Stomach smooth muscle (tissue), 2 donors: ENCODE measurements around the gene LZTR1.
"Not testable (repeated sequence)": the region's sequence is repeated elsewhere in the genome, so short reads cannot be mapped to it uniquely, and the experiment has no call there.

Source experiments
- H3K27ac ChIP-seq: one replicate; pipeline ENCODE4 v1.7.0; 2013; ENCODE audit warnings: mild to moderate bottlenecking, low read length, inconsistent platforms
- H3K27me3 ChIP-seq, 2 donors: one replicate each; pipeline ENCODE4 v1.7.0; 2013; ENCODE audit warnings: low read length in 2 of 2; ENCODE audit not compliant: insufficient read depth in 2 of 2, control insufficient read depth in 1 of 2
- H3K36me3 ChIP-seq, 2 donors: one replicate each; pipeline ENCODE4 v1.7.0; 2013; ENCODE audit warnings: low read length in 2 of 2; ENCODE audit not compliant: control insufficient read depth in 2 of 2, insufficient read depth in 2 of 2
- H3K4me1 ChIP-seq: one replicate; pipeline ENCODE4 v1.7.0; 2013; ENCODE audit warnings: low read length; ENCODE audit not compliant: control insufficient read depth, insufficient read depth
- H3K4me3 ChIP-seq, 2 donors: one replicate each; pipeline ENCODE4 v1.7.0; 2013; ENCODE audit warnings: low read length in 2 of 2
- H3K9ac ChIP-seq, 2 donors: one replicate each; pipeline ENCODE4 v1.7.0; 2013; ENCODE audit warnings: low read length in 2 of 2, mild to moderate bottlenecking in 1 of 2
- H3K9me3 ChIP-seq, 2 donors: one replicate each; pipeline ENCODE4 v1.7.0; 2013; ENCODE audit warnings: low read length in 2 of 2; ENCODE audit not compliant: control insufficient read depth in 2 of 2
- donor health status: healthy.
- donor health status: Pancreatic carcinoma.

The LZTR1 gene

GRCh38 chr22:20968281-20968977 lies 13.7 kb upstream of the LZTR1 start:
- Histone ChIP-seq H3K4me1 (peaks cover 12% of the 10 kb centered on the region), H3K27me3 (peaks cover 0 to 10% of the 10 kb centered on the region in 2 donors), H3K4me3 (no peak overlapping the region), H3K9me3 (no peaks in the 10 kb centered on the region), H3K27ac (no peak overlapping the region), H3K36me3 (no peaks in the 10 kb centered on the region), H3K9ac (no peak overlapping the region)

DNA sequence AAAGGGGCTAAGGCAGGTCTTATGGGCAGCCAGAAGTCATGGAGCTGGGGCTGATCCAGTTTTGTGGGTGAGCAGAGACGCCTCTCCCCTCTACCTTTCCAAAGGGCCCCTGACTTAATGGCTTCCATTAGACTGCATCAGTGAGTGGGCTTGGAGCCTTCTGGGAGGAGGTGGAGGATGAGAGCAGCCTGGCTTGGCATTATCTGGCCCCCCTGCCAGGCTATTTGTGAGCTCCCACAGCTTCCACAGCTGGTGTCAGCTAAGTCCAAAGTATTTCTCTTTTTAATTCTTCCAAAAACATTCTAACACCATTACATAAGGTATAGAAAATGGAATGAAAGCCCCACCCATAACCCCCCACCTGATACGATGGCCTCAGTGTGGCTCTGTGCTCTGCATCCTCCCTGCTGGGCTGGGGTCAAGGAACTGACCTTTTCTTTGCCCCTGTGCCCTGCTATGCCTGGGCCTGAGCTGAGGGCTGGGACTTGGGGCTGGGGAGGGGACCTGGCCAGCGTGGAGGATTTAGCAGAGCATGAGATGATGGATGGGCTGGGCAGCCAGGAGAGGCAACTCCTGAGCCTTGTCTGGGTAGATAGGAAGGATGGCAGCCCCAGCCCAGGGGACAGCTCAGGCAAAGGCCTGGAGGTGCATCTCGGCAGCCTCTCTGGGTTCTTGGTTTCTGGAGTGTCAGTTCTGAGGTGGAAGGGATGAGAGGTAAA lies 11.0 kb upstream of the LZTR1 start:
- Histone ChIP-seq H3K9ac (no peak overlapping the region), H3K27me3 (no peaks in the 10 kb centered on the region), H3K9me3 (no peaks in the 10 kb centered on the region), H3K4me1 (peaks cover 3% of the 10 kb centered on the region), H3K36me3 (no peaks in the 10 kb centered on the region), H3K4me3 (no peak overlapping the region), H3K27ac (no peak overlapping the region)

DNA sequence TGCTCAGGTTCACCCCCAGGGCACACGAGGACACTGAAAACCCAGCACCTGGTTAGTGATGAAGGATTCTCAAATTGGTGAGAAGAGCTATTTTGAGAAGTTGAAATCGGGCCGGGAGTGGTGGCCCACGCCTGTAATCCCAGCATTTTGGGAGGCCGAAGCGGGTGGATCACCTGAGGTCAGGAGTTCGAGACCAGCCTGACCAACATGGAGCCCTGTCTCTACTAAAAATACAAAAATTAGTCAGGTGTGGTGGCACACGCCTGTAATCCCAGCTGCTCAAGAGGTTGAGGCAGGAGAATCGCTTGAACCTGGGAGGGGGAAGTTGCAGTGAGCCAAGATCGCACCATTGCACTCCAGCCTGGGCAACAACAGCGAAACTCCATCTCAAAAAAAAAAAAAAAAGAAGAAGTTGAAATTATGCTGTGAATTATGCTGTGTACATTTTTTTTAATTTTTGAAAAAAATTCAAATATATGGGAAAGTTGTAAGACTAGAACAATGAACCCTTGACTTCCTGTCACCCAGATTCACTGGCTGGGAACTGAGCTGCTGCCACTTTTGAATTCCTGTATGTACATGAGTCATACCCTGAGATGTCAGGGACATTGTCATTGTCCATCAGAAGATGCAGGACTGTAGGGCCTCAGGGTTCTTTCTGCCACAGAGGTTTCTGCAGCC lies 9.9 kb upstream of the LZTR1 start:
- not testable (repeated sequence) for H3K27me3 ChIP-seq, H3K36me3 ChIP-seq, H3K4me3 ChIP-seq, H3K9me3 ChIP-seq, H3K9ac ChIP-seq, H3K4me1 ChIP-seq, H3K27ac ChIP-seq

GRCh38 chr22:20972933-20973577 lies 9.0 kb upstream of the LZTR1 start:
- H3K27me3 ChIP-seq, result no peaks in the 10 kb centered on the region
- no peaks in the 10 kb centered on the region for H3K9me3 ChIP-seq
- H3K27ac ChIP-seq, result no peak overlapping the region
- peaks cover 3% of the 10 kb centered on the region for H3K4me1 ChIP-seq
- H3K4me3 ChIP-seq, result no peak overlapping the region
- H3K36me3 ChIP-seq, result no peaks in the 10 kb centered on the region
- no peak overlapping the region for H3K9ac ChIP-seq

- Histone ChIP-seq H3K9me3 (peaks cover 0 to 6% of the 10 kb centered on the region in 2 donors), H3K36me3 (no peaks in the 10 kb centered on the region), H3K4me3 (no peak overlapping the region), H3K9ac (no peak overlapping the region), H3K27me3 (no peaks in the 10 kb centered on the region), H3K27ac (no peak overlapping the region), H3K4me1 (peaks cover 2% of the 10 kb centered on the region)
Measured at GRCh38 chr22:20973634-20974286, 8.3 kb upstream of the LZTR1 start.

GRCh38 chr22:20974336-20974955 lies 7.7 kb upstream of the LZTR1 start:
- no peak overlapping the region for H3K9ac ChIP-seq
- H3K27ac ChIP-seq, result no peak overlapping the region
- no peak overlapping the region for H3K4me3 ChIP-seq
- H3K4me1 ChIP-seq, result peaks cover 1% of the 10 kb centered on the region
- H3K9me3 ChIP-seq, result peaks cover 0 to 6% of the 10 kb centered on the region in 2 donors
- no peaks in the 10 kb centered on the region for H3K27me3 ChIP-seq
- H3K36me3 ChIP-seq, result no peaks in the 10 kb centered on the region

GRCh38 chr22:20975541-20976290 lies 6.4 kb upstream of the LZTR1 start:
- H3K4me1 ChIP-seq, result peaks cover 14% of the 10 kb centered on the region
- H3K4me3 ChIP-seq, result no peak overlapping the region
- H3K9ac ChIP-seq, result no peak overlapping the region
- no peak overlapping the region for H3K27ac ChIP-seq
- no peaks in the 10 kb centered on the region for H3K27me3 ChIP-seq
- H3K9me3 ChIP-seq, result peaks cover 0 to 6% of the 10 kb centered on the region in 2 donors
- H3K36me3 ChIP-seq, result no peaks in the 10 kb centered on the region

- no peak overlapping the region for H3K9ac ChIP-seq
- no peaks in the 10 kb centered on the region for H3K36me3 ChIP-seq
- H3K27ac ChIP-seq, result no peak overlapping the region
- peaks cover 0 to 6% of the 10 kb centered on the region in 2 donors for H3K9me3 ChIP-seq
- no peaks in the 10 kb centered on the region for H3K27me3 ChIP-seq
- peaks cover 20% of the 10 kb centered on the region for H3K4me1 ChIP-seq
- no peak overlapping the region for H3K4me3 ChIP-seq
Measured at GRCh38 chr22:20976291-20976877, 5.7 kb upstream of the LZTR1 start.

- Histone ChIP-seq H3K4me1 (peaks cover 26% of the 10 kb centered on the region), H3K27me3 (no peaks in the 10 kb centered on the region), H3K4me3 (no peak overlapping the region), H3K27ac (no peak overlapping the region), H3K9ac (no peak overlapping the region), H3K36me3 (no peaks in the 10 kb centered on the region), H3K9me3 (peaks cover 0 to 6% of the 10 kb centered on the region in 2 donors)
Measured at GRCh38 chr22:20977019-20977418, 5.1 kb upstream of the LZTR1 start.
